ENCODE data around the gene PSME1.

- TF ChIP-seq, protein P1, sequence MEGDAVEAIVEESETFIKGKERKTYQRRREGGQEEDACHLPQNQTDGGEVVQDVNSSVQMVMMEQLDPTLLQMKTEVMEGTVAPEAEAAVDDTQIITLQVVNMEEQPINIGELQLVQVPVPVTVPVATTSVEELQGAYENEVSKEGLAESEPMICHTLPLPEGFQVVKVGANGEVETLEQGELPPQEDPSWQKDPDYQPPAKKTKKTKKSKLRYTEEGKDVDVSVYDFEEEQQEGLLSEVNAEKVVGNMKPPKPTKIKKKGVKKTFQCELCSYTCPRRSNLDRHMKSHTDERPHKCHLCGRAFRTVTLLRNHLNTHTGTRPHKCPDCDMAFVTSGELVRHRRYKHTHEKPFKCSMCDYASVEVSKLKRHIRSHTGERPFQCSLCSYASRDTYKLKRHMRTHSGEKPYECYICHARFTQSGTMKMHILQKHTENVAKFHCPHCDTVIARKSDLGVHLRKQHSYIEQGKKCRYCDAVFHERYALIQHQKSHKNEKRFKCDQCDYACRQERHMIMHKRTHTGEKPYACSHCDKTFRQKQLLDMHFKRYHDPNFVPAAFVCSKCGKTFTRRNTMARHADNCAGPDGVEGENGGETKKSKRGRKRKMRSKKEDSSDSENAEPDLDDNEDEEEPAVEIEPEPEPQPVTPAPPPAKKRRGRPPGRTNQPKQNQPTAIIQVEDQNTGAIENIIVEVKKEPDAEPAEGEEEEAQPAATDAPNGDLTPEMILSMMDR (IDR thresholded peaks at IDR 0.05; ENCODE audit: insufficient read depth, low read length) = no peak
- TF ChIP-seq POLR2AphosphoS5 (IDR thresholded peaks at IDR 0.05; ENCODE audit: low read depth) = no peak
- no peak for TF ChIP-seq REST (IDR thresholded peaks at IDR 0.05; ENCODE audit: insufficient replicate concordance, low read depth)
- no peak for TF ChIP-seq SPI1 (IDR thresholded peaks at IDR 0.05; ENCODE audit: borderline replicate concordance, low read depth)
Observed at GRCh38 chr14:24098229-24098926, 37.6 kb upstream of the PSME1 start.
